GM12874 (cell line): ENCODE data around the gene OR10AD1.

Source experiments
- TF ChIP-seq, protein P1 (sequence below): IDR thresholded peaks from 2 replicates; pipeline ENCODE4 v1.5.1; 2011; ENCODE audit warnings: low read depth, mild to moderate bottlenecking, control low read depth, low read length, moderate library complexity; ENCODE audit not compliant: insufficient read depth

OR10AD1 gene

GRCh38 chr12:48197549-48197970 is 5.5 kb downstream of the OR10AD1 start:
- TF ChIP-seq, protein P1, sequence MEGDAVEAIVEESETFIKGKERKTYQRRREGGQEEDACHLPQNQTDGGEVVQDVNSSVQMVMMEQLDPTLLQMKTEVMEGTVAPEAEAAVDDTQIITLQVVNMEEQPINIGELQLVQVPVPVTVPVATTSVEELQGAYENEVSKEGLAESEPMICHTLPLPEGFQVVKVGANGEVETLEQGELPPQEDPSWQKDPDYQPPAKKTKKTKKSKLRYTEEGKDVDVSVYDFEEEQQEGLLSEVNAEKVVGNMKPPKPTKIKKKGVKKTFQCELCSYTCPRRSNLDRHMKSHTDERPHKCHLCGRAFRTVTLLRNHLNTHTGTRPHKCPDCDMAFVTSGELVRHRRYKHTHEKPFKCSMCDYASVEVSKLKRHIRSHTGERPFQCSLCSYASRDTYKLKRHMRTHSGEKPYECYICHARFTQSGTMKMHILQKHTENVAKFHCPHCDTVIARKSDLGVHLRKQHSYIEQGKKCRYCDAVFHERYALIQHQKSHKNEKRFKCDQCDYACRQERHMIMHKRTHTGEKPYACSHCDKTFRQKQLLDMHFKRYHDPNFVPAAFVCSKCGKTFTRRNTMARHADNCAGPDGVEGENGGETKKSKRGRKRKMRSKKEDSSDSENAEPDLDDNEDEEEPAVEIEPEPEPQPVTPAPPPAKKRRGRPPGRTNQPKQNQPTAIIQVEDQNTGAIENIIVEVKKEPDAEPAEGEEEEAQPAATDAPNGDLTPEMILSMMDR = peak; percentile 41; the same call in 1 of the 2 replicates

- TF ChIP-seq, protein P1 = no peak
These were observed 8.3 kb downstream of the OR10AD1 start for GRCh38 chr12:48194799-48195201.

GRCh38 chr12:48193623-48194022 is 9.5 kb downstream of the OR10AD1 start:
- TF ChIP-seq, protein P1 = no peak

DNA sequence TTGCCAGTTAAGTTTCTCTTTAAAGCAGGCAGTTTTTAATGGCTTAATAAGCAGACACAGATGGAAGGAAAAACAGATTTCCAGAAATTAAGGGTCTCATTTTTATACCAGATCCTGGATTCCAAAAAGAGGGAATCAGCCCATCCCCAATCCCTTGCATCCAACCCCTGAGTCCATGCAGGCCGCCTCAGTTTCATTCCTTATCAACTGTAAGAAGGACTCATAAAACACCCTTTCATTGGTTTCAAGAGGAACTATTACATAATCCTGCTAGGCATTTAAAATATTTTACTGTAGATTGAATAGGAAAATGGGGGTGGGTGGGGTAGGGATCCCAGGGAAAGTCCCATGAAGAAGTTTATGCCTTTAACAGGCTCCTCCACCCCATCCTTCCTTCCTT is 10.2 kb downstream of the OR10AD1 start:
- TF ChIP-seq, protein P1 = no peak

DNA sequence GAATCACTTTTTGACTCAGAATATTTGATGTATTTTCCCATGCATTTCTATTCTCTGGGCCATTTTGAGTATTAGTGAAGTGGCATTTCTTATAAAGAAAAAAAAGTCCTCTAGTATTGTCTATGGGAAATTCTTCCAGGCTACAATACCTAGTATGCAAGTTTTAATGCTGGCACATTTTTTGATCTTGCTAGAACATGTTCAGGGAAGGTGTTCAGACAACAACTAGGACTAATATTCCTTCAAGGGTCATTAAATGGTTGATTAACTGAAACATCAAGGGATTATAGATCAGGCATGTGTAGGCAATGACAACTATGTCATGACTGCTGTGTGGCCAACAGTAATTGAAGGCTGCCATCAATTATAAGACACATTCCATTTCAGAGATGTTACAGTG is 12.0 kb downstream of the OR10AD1 start:
- TF ChIP-seq, protein P1 = no peak

- TF ChIP-seq, protein P1 = peak; percentile 73
These were observed 13.6 kb downstream of the OR10AD1 start for GRCh38 chr12:48189331-48190125.

GRCh38 chr12:48187916-48188695 is 15.0 kb downstream of the OR10AD1 start:
- TF ChIP-seq, protein P1 = no peak
